Measurements from ENCODE around the gene AP1G1. TPM values are rescaled to one million over a fixed set of nuclear protein-coding genes. Genes with fewer than 3 reads are reported as not detected.
A peak's percentile ranks its signal among the peaks of the same experiment; 100 is the strongest.

The AP1G1 gene
- total RNA-seq, 1 donor from 2014 or later: 121 TPM

GRCh38 chr16:71726476-71727315 lies 81.9 kb downstream of the AP1G1 start:
- Histone ChIP-seq H3K27me3 (ENCODE audit: insufficient read depth, low read length) (no peaks in the 10 kb centered on the region), H3K27ac (ENCODE audit: low read depth, low read length) (no peak overlapping the region), H3K36me3 (ENCODE audit: insufficient read depth, low read length) (peaks cover 13% of the 10 kb centered on the region), H2AFZ (ENCODE audit: low read depth, low read length) (no peak overlapping the region), H3K9me3 (ENCODE audit: insufficient read depth, low read depth, low read length) (no peaks in the 10 kb centered on the region), H3K9ac (ENCODE audit: low read length) (no peak overlapping the region), H3K4me3 (ENCODE audit: insufficient read depth, low read depth, low read length) (no peak overlapping the region), H4K20me1 (ENCODE audit: insufficient read depth, low read length) (peaks cover 22% of the 10 kb centered on the region), H3K79me2 (ENCODE audit: insufficient read depth, low read length) (peaks cover 13% of the 10 kb centered on the region), H3K4me1 (ENCODE audit: insufficient read depth, low read length) (peaks cover 6% of the 10 kb centered on the region), H3K4me2 (ENCODE audit: low read length) (no peak overlapping the region)
- H3K27me3 Mint-ChIP-seq (ENCODE audit: low read depth, unreplicated experiment): no peaks in the 10 kb centered on the region
- H3K36me3 Mint-ChIP-seq (ENCODE audit: low read depth, unreplicated experiment): peaks cover 6% of the 10 kb centered on the region
- H3K4me3 Mint-ChIP-seq (ENCODE audit: unreplicated experiment): no peak overlapping the region
- no peak for DNase-seq (ENCODE audit: low read depth)
- no peak overlapping the region for H3K27ac Mint-ChIP-seq (ENCODE audit: unreplicated experiment)
- peaks cover 6% of the 10 kb centered on the region for H3K4me1 Mint-ChIP-seq (ENCODE audit: low read depth, unreplicated experiment)
- no peak for FAIRE-seq
- H3K9me3 Mint-ChIP-seq (ENCODE audit: unreplicated experiment): no peaks in the 10 kb centered on the region
- no peak for TF ChIP-seq CTCF (IDR thresholded peaks at IDR 0.05; ENCODE audit: insufficient read depth, low read depth, low read length)
- TF ChIP-seq EZH2 (IDR thresholded peaks at IDR 0.05; ENCODE audit: insufficient read depth, low read length): no peak

- no peak for FAIRE-seq
- no peak within 1 kb of the TSS for H3K27ac Mint-ChIP-seq (ENCODE audit: unreplicated experiment)
- Histone ChIP-seq H2AFZ (ENCODE audit: low read depth, low read length) (peak within 1 kb of the TSS; percentile 80), H4K20me1 (ENCODE audit: insufficient read depth, low read length) (peaks cover 30% of the 10 kb centered on the region), H3K4me1 (ENCODE audit: insufficient read depth, low read length) (peaks cover 6% of the 10 kb centered on the region), H3K9ac (ENCODE audit: low read length) (peak within 1 kb of the TSS; percentile 85), H3K36me3 (ENCODE audit: insufficient read depth, low read length) (no peaks in the 10 kb centered on the region), H3K27me3 (ENCODE audit: insufficient read depth, low read length) (no peaks in the 10 kb centered on the region), H3K9me3 (ENCODE audit: insufficient read depth, low read depth, low read length) (no peaks in the 10 kb centered on the region), H3K79me2 (ENCODE audit: insufficient read depth, low read length) (peaks cover 32% of the 10 kb centered on the region), H3K4me2 (ENCODE audit: low read length) (peak within 1 kb of the TSS; percentile 95), H3K4me3 (ENCODE audit: insufficient read depth, low read depth, low read length) (peak within 1 kb of the TSS; percentile 96), H3K27ac (ENCODE audit: low read depth, low read length) (peak within 1 kb of the TSS; percentile 46)
- no peaks in the 10 kb centered on the region for H3K27me3 Mint-ChIP-seq (ENCODE audit: low read depth, unreplicated experiment)
- H3K4me3 Mint-ChIP-seq (ENCODE audit: unreplicated experiment): peak within 1 kb of the TSS; percentile 85
- peaks cover 6% of the 10 kb centered on the region for H3K4me1 Mint-ChIP-seq (ENCODE audit: low read depth, unreplicated experiment)
- TF ChIP-seq EZH2 (IDR thresholded peaks at IDR 0.05; ENCODE audit: insufficient read depth, low read length): no peak
- DNase-seq (ENCODE audit: low read depth): no peak
- H3K9me3 Mint-ChIP-seq (ENCODE audit: unreplicated experiment): no peaks in the 10 kb centered on the region
- no peaks in the 10 kb centered on the region for H3K36me3 Mint-ChIP-seq (ENCODE audit: low read depth, unreplicated experiment)
These were observed 84.3 kb downstream of the AP1G1 start, which contains the start of gene PHLPP2 for GRCh38 chr16:71724320-71724751. Gene PHLPP2 (minus strand): TSS chr16:71724701. CDS start chr16:71714795, 9,906 bp downstream.

- H3K79me2 ChIP-seq (ENCODE audit: insufficient read depth, low read length): peaks cover 37% of the 10 kb centered on the region
- peaks cover 6% of the 10 kb centered on the region for H3K4me1 ChIP-seq (ENCODE audit: insufficient read depth, low read length)
- no peak overlapping the region for H3K27ac Mint-ChIP-seq (ENCODE audit: unreplicated experiment)
- H4K20me1 ChIP-seq (ENCODE audit: insufficient read depth, low read length): peaks cover 36% of the 10 kb centered on the region
- TF ChIP-seq CTCF (IDR thresholded peaks at IDR 0.05; ENCODE audit: insufficient read depth, low read depth, low read length) (no peak), EZH2 (IDR thresholded peaks at IDR 0.05; ENCODE audit: insufficient read depth, low read length) (no peak)
- no peaks in the 10 kb centered on the region for H3K9me3 Mint-ChIP-seq (ENCODE audit: unreplicated experiment)
- DNase-seq (ENCODE audit: low read depth) (peak; percentile 27), FAIRE-seq (no peak)
- peak overlapping the region; percentile 96 for H3K4me3 ChIP-seq (ENCODE audit: insufficient read depth, low read depth, low read length)
- H3K9me3 ChIP-seq (ENCODE audit: insufficient read depth, low read depth, low read length): no peaks in the 10 kb centered on the region
- peak overlapping the region; percentile 85 for H3K4me3 Mint-ChIP-seq (ENCODE audit: unreplicated experiment)
- peaks cover 6% of the 10 kb centered on the region for H3K4me1 Mint-ChIP-seq (ENCODE audit: low read depth, unreplicated experiment)
- H3K27me3 Mint-ChIP-seq (ENCODE audit: low read depth, unreplicated experiment): no peaks in the 10 kb centered on the region
- H3K27ac ChIP-seq (ENCODE audit: low read depth, low read length): peak overlapping the region; percentile 46
- H3K36me3 ChIP-seq (ENCODE audit: insufficient read depth, low read length): peaks cover 1% of the 10 kb centered on the region
- peak overlapping the region; percentile 85 for H3K9ac ChIP-seq (ENCODE audit: low read length)
- peak overlapping the region; percentile 95 for H3K4me2 ChIP-seq (ENCODE audit: low read length)
- no peaks in the 10 kb centered on the region for H3K27me3 ChIP-seq (ENCODE audit: insufficient read depth, low read length)
- peak overlapping the region; percentile 80 for H2AFZ ChIP-seq (ENCODE audit: low read depth, low read length)
- no peaks in the 10 kb centered on the region for H3K36me3 Mint-ChIP-seq (ENCODE audit: low read depth, unreplicated experiment)
These were observed 84.9 kb downstream of the AP1G1 start for GRCh38 chr16:71723537-71724319.
